Activated CD4-positive, alpha-beta T cell treated with anti-CD3 and anti-CD28 coated beads for 1 hour (primary cell): ENCODE measurements around the gene RUVBL1.

Experiments used
- DNase-seq: peaks from one replicate; pipeline ENCODE4 v3.0.0-alpha.2; 2020

Gene RUVBL1

GRCh38 chr3:128064962-128065361 is 58.6 kb downstream of the RUVBL1 start:
- no peak for DNase-seq

GRCh38 chr3:128063865-128064264 is 59.7 kb downstream of the RUVBL1 start:
- DNase-seq: no peak

- DNase-seq: no peak
Measured at GRCh38 chr3:128062033-128062745, 61.4 kb downstream of the RUVBL1 start.

- no peak for DNase-seq
Measured at GRCh38 chr3:128060473-128061381, 62.9 kb downstream of the RUVBL1 start.

GRCh38 chr3:128056258-128056657 is 67.4 kb downstream of the RUVBL1 start:
- DNase-seq: no peak

GRCh38 chr3:128054367-128054766 is 69.2 kb downstream of the RUVBL1 start:
- no peak for DNase-seq

- no peak for DNase-seq
Measured at GRCh38 chr3:128053614-128054013, 70.0 kb downstream of the RUVBL1 start.

- DNase-seq: no peak
Measured at GRCh38 chr3:128052595-128053351, 70.8 kb downstream of the RUVBL1 start.

GRCh38 chr3:128051837-128052594 is 71.6 kb downstream of the RUVBL1 start, which contains the start of gene SEC61A1:
Gene SEC61A1 (plus strand): TSS chr3:128052437. CDS start chr3:128052553, 116 bp downstream.
- DNase-seq: peak; percentile 94

GRCh38 chr3:128051459-128051836 is 72.2 kb downstream of the RUVBL1 start:
- no peak for DNase-seq

GRCh38 chr3:128050597-128050996 is 73.0 kb downstream of the RUVBL1 start:
- DNase-seq: no peak

- no peak for DNase-seq
Measured at GRCh38 chr3:128041344-128041743, 82.3 kb downstream of the RUVBL1 start.

- DNase-seq: no peak
Measured at GRCh38 chr3:128040660-128041059, 83.0 kb downstream of the RUVBL1 start.

GRCh38 chr3:128040041-128040440 is 83.6 kb downstream of the RUVBL1 start:
- DNase-seq: no peak

GRCh38 chr3:128036119-128036518 is 87.5 kb downstream of the RUVBL1 start:
- DNase-seq: no peak

GRCh38 chr3:128033102-128033501 is 90.5 kb downstream of the RUVBL1 start:
- no peak for DNase-seq
